ENCODE data around the gene CEP85L.

- no peak for TF ChIP-seq EZH2 (IDR thresholded peaks at IDR 0.05)
- no peak for TF ChIP-seq POLR2AphosphoS5 (IDR thresholded peaks at IDR 0.05; ENCODE audit: borderline replicate concordance, low read depth, low read length)
Measured at GRCh38 chr6:118700531-118700930, 49.1 kb upstream of the CEP85L start.
